Skeletal muscle cell (primary cell): ENCODE results near the gene RAB30.

Experiments
- DNase-seq: peaks from one replicate; pipeline ENCODE4 v3.0.0-alpha.2; 2010; ENCODE audit warnings: low read depth
- H3K4me3 ChIP-seq: 2 replicates; pipeline ENCODE4 v1.5.1; 2011; ENCODE audit warnings: low read depth, mild to moderate bottlenecking, control low read depth, low read length, moderate library complexity

RAB30 gene

GRCh38 chr11:83072350-83073242 is 899 bp upstream of the RAB30 start:
- DNase-seq: no peak

GRCh38 chr11:83070731-83071566 is 748 bp downstream of the RAB30 start:
- no peak for DNase-seq
- H3K4me3 ChIP-seq: peak overlapping the region; percentile 89

More at GRCh38 chr11:83072350-83073242, 899 bp upstream of the RAB30 start:
- peak overlapping the region; percentile 89 for H3K4me3 ChIP-seq

- H3K4me3 ChIP-seq: peak overlapping the region; percentile 89
- DNase-seq: no peak
Observed at GRCh38 chr11:83070044-83070701, 1.5 kb downstream of the RAB30 start.

- peak overlapping the region; percentile 89 for H3K4me3 ChIP-seq
- no peak for DNase-seq
Observed at GRCh38 chr11:83069441-83070043, 2.2 kb downstream of the RAB30 start.

- no peak for DNase-seq
Observed at GRCh38 chr11:83068568-83068967, 3.1 kb downstream of the RAB30 start.

GRCh38 chr11:83064011-83064410 is 7.7 kb downstream of the RAB30 start:
- no peak for DNase-seq
- no peak overlapping the region for H3K4me3 ChIP-seq

More at GRCh38 chr11:83068568-83068967, 3.1 kb downstream of the RAB30 start:
- H3K4me3 ChIP-seq: no peak overlapping the region

GRCh38 chr11:83063073-83063754 is 8.5 kb downstream of the RAB30 start:
- DNase-seq: peak; percentile 41
- H3K4me3 ChIP-seq: no peak overlapping the region

- DNase-seq: no peak
- no peak overlapping the region for H3K4me3 ChIP-seq
Observed at GRCh38 chr11:83061883-83062282, 9.8 kb downstream of the RAB30 start.

- H3K4me3 ChIP-seq: no peak overlapping the region
- DNase-seq: no peak
Observed at GRCh38 chr11:83060965-83061364, 10.7 kb downstream of the RAB30 start.

GRCh38 chr11:83057721-83058120 is 14.0 kb downstream of the RAB30 start:
- H3K4me3 ChIP-seq: no peak overlapping the region
- no peak for DNase-seq

- no peak overlapping the region for H3K4me3 ChIP-seq
- no peak for DNase-seq
Observed at GRCh38 chr11:83056611-83057010, 15.1 kb downstream of the RAB30 start.

GRCh38 chr11:83056204-83056603 is 15.5 kb downstream of the RAB30 start:
- H3K4me3 ChIP-seq: no peak overlapping the region
- no peak for DNase-seq

- no peak for DNase-seq
Observed at GRCh38 chr11:83054904-83055380, 16.8 kb downstream of the RAB30 start.

GRCh38 chr11:83054001-83054400 is 17.7 kb downstream of the RAB30 start:
- H3K4me3 ChIP-seq: no peak overlapping the region
- no peak for DNase-seq

More at GRCh38 chr11:83054904-83055380, 16.8 kb downstream of the RAB30 start:
- no peak overlapping the region for H3K4me3 ChIP-seq

- no peak overlapping the region for H3K4me3 ChIP-seq
- peak; percentile 96 for DNase-seq
Observed at GRCh38 chr11:83051760-83052671, 19.7 kb downstream of the RAB30 start.

- no peak for DNase-seq
- H3K4me3 ChIP-seq: no peak overlapping the region
Observed at GRCh38 chr11:83047515-83048225, 24.0 kb downstream of the RAB30 start.

GRCh38 chr11:83046621-83047172 is 25.0 kb downstream of the RAB30 start:
- no peak for DNase-seq
- H3K4me3 ChIP-seq: no peak overlapping the region
